KMS-11 (cell line): ENCODE data around the gene MYO3B.
"Not testable (repeated sequence)": the region's sequence is repeated elsewhere in the genome, so short reads cannot be mapped to it uniquely, and the experiment has no call there.

Source experiments
- H2AFZ ChIP-seq: fragments of 200-600 bp; sonication (generic); 2 replicates; pipeline ENCODE4 v1.6.1; 2016; ENCODE audit warnings: antibody characterized with exemption, mixed run types, low read depth
- H3K27ac ChIP-seq: fragments of 200-600 bp; sonication (generic); 2 replicates; pipeline ENCODE4 v1.6.1; 2016; ENCODE audit warnings: mild to moderate bottlenecking, mixed run types
- H3K27me3 ChIP-seq: fragments of 200-600 bp; sonication (generic); 2 replicates; pipeline ENCODE4 v1.6.1; 2017; ENCODE audit warnings: mild to moderate bottlenecking, low read depth, mixed run types, moderate library complexity; ENCODE audit not compliant: insufficient read depth
- H3K36me3 ChIP-seq: fragments of 200-600 bp; sonication (generic); 2 replicates; pipeline ENCODE4 v1.6.1; 2017; ENCODE audit warnings: mild to moderate bottlenecking, mixed run types; ENCODE audit not compliant: insufficient read depth
- H3K4me1 ChIP-seq: fragments of 200-600 bp; sonication (generic); 2 replicates; pipeline ENCODE4 v1.6.1; 2016; ENCODE audit warnings: mild to moderate bottlenecking, low read depth, mixed run types; ENCODE audit not compliant: poor library complexity, severe bottlenecking
- H3K4me2 ChIP-seq: fragments of 200-600 bp; sonication (generic); 2 replicates; pipeline ENCODE4 v1.7.0; 2016; ENCODE audit warnings: mild to moderate bottlenecking, mixed run types
- H3K4me3 ChIP-seq: fragments of 200-600 bp; sonication (generic); IDR thresholded peaks from 2 replicates; pipeline ENCODE4 v1.6.1; 2017; ENCODE audit warnings: low read depth, low read length, mixed read lengths; ENCODE audit not compliant: insufficient read depth
- H3K79me2 ChIP-seq: fragments of 200-600 bp; sonication (generic); 2 replicates; pipeline ENCODE4 v1.6.1; 2016; ENCODE audit warnings: low read depth, mixed run types; ENCODE audit not compliant: insufficient read depth
- H3K9ac ChIP-seq: fragments of 200-600 bp; sonication (generic); 2 replicates; pipeline ENCODE4 v1.6.1; 2016; ENCODE audit warnings: mild to moderate bottlenecking, mixed run types
- H4K20me1 ChIP-seq: fragments of 200-600 bp; sonication (generic); 2 replicates; pipeline ENCODE4 v1.6.1; 2016; ENCODE audit warnings: mild to moderate bottlenecking, mixed run types; ENCODE audit not compliant: insufficient read depth
- CTCF ChIP-seq: fragments of 200-600 bp; sonication (generic); conservative IDR thresholded peaks from 2 replicates; pipeline ENCODE4 v1.6.1; 2017; ENCODE audit warnings: low read depth, mild to moderate bottlenecking, antibody characterized with exemption, low read length, moderate library complexity, mixed read lengths

The MYO3B gene

GRCh38 chr2:170605862-170606261 is 427.9 kb downstream of the MYO3B start:
- no peak for TF ChIP-seq CTCF
- Histone ChIP-seq H3K9ac (no peak overlapping the region), H3K79me2 (no peaks in the 10 kb centered on the region), H3K4me3 (no peak overlapping the region), H3K27ac (no peak overlapping the region), H4K20me1 (no peaks in the 10 kb centered on the region), H3K27me3 (no peaks in the 10 kb centered on the region), H2AFZ (no peak overlapping the region), H3K4me2 (no peak overlapping the region), H3K36me3 (no peaks in the 10 kb centered on the region), H3K4me1 (no peaks in the 10 kb centered on the region)

GRCh38 chr2:170607171-170607570 is 429.2 kb downstream of the MYO3B start:
- no peaks in the 10 kb centered on the region for H3K79me2 ChIP-seq
- H3K27me3 ChIP-seq = no peaks in the 10 kb centered on the region
- H3K9ac ChIP-seq = no peak overlapping the region
- H3K27ac ChIP-seq = no peak overlapping the region
- H4K20me1 ChIP-seq = no peaks in the 10 kb centered on the region
- TF ChIP-seq CTCF = no peak
- no peak overlapping the region for H3K4me2 ChIP-seq
- H3K4me3 ChIP-seq = no peak overlapping the region
- H3K36me3 ChIP-seq = no peaks in the 10 kb centered on the region
- no peaks in the 10 kb centered on the region for H3K4me1 ChIP-seq
- no peak overlapping the region for H2AFZ ChIP-seq

GRCh38 chr2:170610615-170611014 is 432.7 kb downstream of the MYO3B start:
- H3K4me2 ChIP-seq = no peak overlapping the region
- H3K36me3 ChIP-seq = no peaks in the 10 kb centered on the region
- H4K20me1 ChIP-seq = no peaks in the 10 kb centered on the region
- H2AFZ ChIP-seq = no peak overlapping the region
- no peaks in the 10 kb centered on the region for H3K79me2 ChIP-seq
- H3K4me1 ChIP-seq = no peaks in the 10 kb centered on the region
- H3K27me3 ChIP-seq = no peaks in the 10 kb centered on the region
- no peak overlapping the region for H3K27ac ChIP-seq
- no peak overlapping the region for H3K4me3 ChIP-seq
- no peak for TF ChIP-seq CTCF
- no peak overlapping the region for H3K9ac ChIP-seq

- H3K4me3 ChIP-seq, H3K27ac ChIP-seq, H3K9ac ChIP-seq, H3K4me1 ChIP-seq, H3K36me3 ChIP-seq, H4K20me1 ChIP-seq, H3K79me2 ChIP-seq, H3K4me2 ChIP-seq, H3K27me3 ChIP-seq, H2AFZ ChIP-seq: not testable (repeated sequence)
Observed at GRCh38 chr2:170618948-170619347, 441.0 kb downstream of the MYO3B start.

- not testable (repeated sequence) for H3K79me2 ChIP-seq, H3K36me3 ChIP-seq, H3K4me1 ChIP-seq
Observed at GRCh38 chr2:170635094-170635493, 457.1 kb downstream of the MYO3B start.

More at GRCh38 chr2:170635094-170635493, 457.1 kb downstream of the MYO3B start:
- not testable (repeated sequence) for H3K27ac ChIP-seq, H3K27me3 ChIP-seq, H3K9ac ChIP-seq, H3K4me3 ChIP-seq, H2AFZ ChIP-seq, H4K20me1 ChIP-seq, H3K4me2 ChIP-seq
